Measurements from ENCODE around the gene AKIP1. TPM values are rescaled to one million over a fixed set of nuclear protein-coding genes. Genes with fewer than 3 reads are reported as not detected.
"Not testable (repeated sequence)": the region's sequence is repeated elsewhere in the genome, so short reads cannot be mapped to it uniquely, and the experiment has no call there.

Gene AKIP1
- total and polyA plus RNA-seq, 2 donors (not counting 3 experiments of a cell fraction or from before 2014, with no cell fraction given), result 21.9 to 32.4 TPM

DNA sequence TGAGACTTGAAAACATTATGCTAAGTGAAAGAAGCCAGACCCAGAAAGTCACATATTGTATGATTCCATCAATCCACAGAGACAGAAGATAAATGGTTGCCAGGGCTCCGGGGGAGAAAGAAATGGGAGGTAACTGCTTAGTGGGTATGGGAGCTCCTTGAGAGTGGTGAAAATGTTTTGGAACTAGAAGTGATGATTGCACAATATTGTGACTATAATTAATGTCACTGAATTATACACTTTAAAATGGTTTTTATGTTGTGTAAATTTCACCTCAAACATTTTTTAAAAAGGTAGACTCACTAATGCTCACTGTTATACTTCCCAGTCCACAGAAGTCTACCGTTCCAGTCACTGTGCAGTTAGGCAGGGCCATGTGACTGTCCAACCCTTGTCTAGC is 32.2 kb upstream of the AKIP1 start:
- no peak for FAIRE-seq
- Histone ChIP-seq H3K27ac (ENCODE audit: insufficient read depth, low read depth, low read length) (no peak overlapping the region), H3K36me3 (ENCODE audit: control insufficient read depth in 2 of 2, extremely low read depth in 1 of 2, insufficient read depth in 2 of 2, low read length in 2 of 2) (no peaks in the 10 kb centered on the region), H3K9ac (replicated peaks; ENCODE audit: extremely low read depth, insufficient read depth, low read length) (no peak overlapping the region), H3K4me1 (ENCODE audit: control insufficient read depth, extremely low read depth, insufficient read depth, low read length) (no peaks in the 10 kb centered on the region), H3K79me2 (ENCODE audit: control insufficient read depth, insufficient read depth, low read length) (no peaks in the 10 kb centered on the region), H4K20me1 (replicated peaks; ENCODE audit: control insufficient read depth, extremely low read depth, insufficient read depth, low read length) (no peaks in the 10 kb centered on the region), H3K9me3 (replicated peaks; ENCODE audit: control insufficient read depth, insufficient read depth, low read length) (no peaks in the 10 kb centered on the region), H2AFZ (ENCODE audit: low read depth, low read length) (no peak overlapping the region), H3K4me2 (ENCODE audit: insufficient read depth, low read length) (no peak overlapping the region), H3K27me3 (ENCODE audit: control insufficient read depth in 2 of 2, insufficient read depth in 2 of 2, low read length in 2 of 2) (peaks cover 8 to 14% of the 10 kb centered on the region in 2 experiments), H3K4me3 (replicated peaks in 1 of 3; ENCODE audit: insufficient read depth in 1 of 3, low read depth in 1 of 3, low read length in 3 of 3) (no peak overlapping the region), H3K9me1 (replicated peaks; ENCODE audit: control insufficient read depth, extremely low read depth, insufficient read depth, low read length) (no peaks in the 10 kb centered on the region)
- intact Hi-C loops (cut with micrococcal nuclease) (no loop called here), dilution Hi-C loops (cut with MboI; ENCODE audit: extremely low pct_ligation_motif_present, low sequenced_read_pairs) (no loop called here)
- TF ChIP-seq POLR2A (IDR thresholded peaks at IDR 0.05; ENCODE audit: low read depth, low read length) (no peak), POLR2AphosphoS5 (IDR thresholded peaks at IDR 0.05; ENCODE audit: insufficient read depth, low read depth, low read length) (no peak), JUN (IDR thresholded peaks at IDR 0.05; ENCODE audit: borderline replicate concordance, insufficient read depth, insufficient read length, low read depth) (no peak), FOS (IDR thresholded peaks at IDR 0.05; ENCODE audit: borderline replicate concordance, insufficient read depth, low read length) (no peak), MYC (IDR thresholded peaks at IDR 0.05; ENCODE audit: low read depth, low read length) (no peak), EZH2 (IDR thresholded peaks at IDR 0.05; ENCODE audit: borderline replicate concordance, low read depth, low read length, severe bottlenecking) (no peak), GATA2 (IDR thresholded peaks at IDR 0.05; ENCODE audit: insufficient read depth, insufficient read length, low read depth, low read length) (no peak)
- TF ChIP-seq, protein P1, sequence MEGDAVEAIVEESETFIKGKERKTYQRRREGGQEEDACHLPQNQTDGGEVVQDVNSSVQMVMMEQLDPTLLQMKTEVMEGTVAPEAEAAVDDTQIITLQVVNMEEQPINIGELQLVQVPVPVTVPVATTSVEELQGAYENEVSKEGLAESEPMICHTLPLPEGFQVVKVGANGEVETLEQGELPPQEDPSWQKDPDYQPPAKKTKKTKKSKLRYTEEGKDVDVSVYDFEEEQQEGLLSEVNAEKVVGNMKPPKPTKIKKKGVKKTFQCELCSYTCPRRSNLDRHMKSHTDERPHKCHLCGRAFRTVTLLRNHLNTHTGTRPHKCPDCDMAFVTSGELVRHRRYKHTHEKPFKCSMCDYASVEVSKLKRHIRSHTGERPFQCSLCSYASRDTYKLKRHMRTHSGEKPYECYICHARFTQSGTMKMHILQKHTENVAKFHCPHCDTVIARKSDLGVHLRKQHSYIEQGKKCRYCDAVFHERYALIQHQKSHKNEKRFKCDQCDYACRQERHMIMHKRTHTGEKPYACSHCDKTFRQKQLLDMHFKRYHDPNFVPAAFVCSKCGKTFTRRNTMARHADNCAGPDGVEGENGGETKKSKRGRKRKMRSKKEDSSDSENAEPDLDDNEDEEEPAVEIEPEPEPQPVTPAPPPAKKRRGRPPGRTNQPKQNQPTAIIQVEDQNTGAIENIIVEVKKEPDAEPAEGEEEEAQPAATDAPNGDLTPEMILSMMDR (IDR thresholded peaks at IDR 0.05; ENCODE audit: extremely low read depth in 1 of 2, insufficient read depth in 1 of 2, low read depth in 1 of 2, low read length in 2 of 2), result no peak
- TF ChIP-seq, protein P2, sequence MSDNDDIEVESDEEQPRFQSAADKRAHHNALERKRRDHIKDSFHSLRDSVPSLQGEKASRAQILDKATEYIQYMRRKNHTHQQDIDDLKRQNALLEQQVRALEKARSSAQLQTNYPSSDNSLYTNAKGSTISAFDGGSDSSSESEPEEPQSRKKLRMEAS (IDR thresholded peaks at IDR 0.05; ENCODE audit: insufficient read depth, insufficient read length), result no peak
- DNase-seq (ENCODE audit: low read depth, low spot score), result no peak
- BruUV-seq (replicated peaks), result no TSS peak
- POLR2A ChIA-PET, result no interaction called here
- CTCF ChIA-PET, result interaction anchor here (1.4 kb wide), 1 partner anchor 28 kb away, joined by 3 read pairs; no protein-coding TSS in a partner anchor

DNA sequence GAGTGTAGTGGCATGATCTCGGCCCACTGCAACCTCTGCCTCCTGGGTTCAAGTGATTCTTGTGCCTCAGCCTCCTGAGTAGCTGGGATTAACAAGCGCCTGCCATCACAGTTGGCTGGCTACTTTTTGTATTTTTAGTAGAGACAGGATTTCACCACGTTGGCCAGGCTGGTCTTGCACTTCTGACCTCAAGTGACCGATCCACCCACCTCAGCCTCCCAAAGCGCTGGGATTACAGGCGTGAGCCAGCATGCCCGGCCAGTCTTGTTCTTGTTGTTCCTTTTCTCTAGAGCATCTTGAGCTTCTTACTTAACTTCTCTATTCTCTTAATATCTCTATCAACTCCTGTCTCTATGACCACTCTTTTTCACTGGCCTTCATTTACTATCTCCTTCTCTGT is 29.4 kb upstream of the AKIP1 start:
- H3K9me1 ChIP-seq (replicated peaks; ENCODE audit: control insufficient read depth, extremely low read depth, insufficient read depth, low read length); POLR2A ChIA-PET; H4K20me1 ChIP-seq (replicated peaks; ENCODE audit: control insufficient read depth, extremely low read depth, insufficient read depth, low read length); CTCF ChIA-PET; H3K9ac ChIP-seq (replicated peaks; ENCODE audit: extremely low read depth, insufficient read depth, low read length); H3K4me1 ChIP-seq (ENCODE audit: control insufficient read depth, extremely low read depth, insufficient read depth, low read length); dilution Hi-C loops (cut with MboI; ENCODE audit: extremely low pct_ligation_motif_present, low sequenced_read_pairs); H3K4me2 ChIP-seq (ENCODE audit: insufficient read depth, low read length); H2AFZ ChIP-seq (ENCODE audit: low read depth, low read length); H3K27ac ChIP-seq (ENCODE audit: insufficient read depth, low read depth, low read length); intact Hi-C loops (cut with micrococcal nuclease); H3K9me3 ChIP-seq (replicated peaks; ENCODE audit: control insufficient read depth, insufficient read depth, low read length); H3K79me2 ChIP-seq (ENCODE audit: control insufficient read depth, insufficient read depth, low read length); H3K36me3 ChIP-seq (ENCODE audit: control insufficient read depth in 2 of 2, extremely low read depth in 1 of 2, insufficient read depth in 2 of 2, low read length in 2 of 2); H3K4me3 ChIP-seq (replicated peaks in 1 of 3; ENCODE audit: insufficient read depth in 1 of 3, low read depth in 1 of 3, low read length in 3 of 3); FAIRE-seq; BruUV-seq (replicated peaks); DNase-seq (ENCODE audit: low read depth, low spot score): not testable (repeated sequence)
- peaks cover 8 to 14% of the 10 kb centered on the region in 2 experiments for H3K27me3 ChIP-seq (ENCODE audit: control insufficient read depth in 2 of 2, insufficient read depth in 2 of 2, low read length in 2 of 2)
